GM10248 (cell line): ENCODE data around the gene FAIM2.

Experiments used
- CTCF ChIA-PET: fragments of 300-600 bp; sonication (Branson Sonifier 250); formaldehyde crosslinking; extraction: SDS; loops from one replicate; lab custom pipeline; 2021; ENCODE audit warnings: antibody characterized with exemption; lab: Yijun Ruan, JAX
- POLR2A ChIA-PET: fragments of 350-650 bp; sonication (Branson Sonifier 250); formaldehyde crosslinking; extraction: SDS; loops from one replicate; lab custom pipeline; 2020; ENCODE audit warnings: antibody characterized with exemption; lab: Yijun Ruan, JAX
- DNase-seq: peaks from one replicate; pipeline ENCODE4 v3.0.0; 2012; ENCODE audit errors: extremely low spot score
- CTCF ChIP-seq: IDR thresholded peaks from 2 replicates; pipeline ENCODE4 v1.5.1; 2012; ENCODE audit warnings: mild to moderate bottlenecking, low read depth; ENCODE audit errors: extremely low read depth, missing control alignments, control extremely low read depth

Gene FAIM2

GRCh38 chr12:49912345-49913255 is 8.9 kb upstream of the FAIM2 start:
- no peak for TF ChIP-seq CTCF
- ChIA-PET POLR2A (no interaction called here), CTCF (interaction anchor here (1.3 kb wide), 1 partner anchor 33 kb away, joined by 6 read pairs; no protein-coding TSS in a partner anchor)
- no peak for DNase-seq

- no peak for TF ChIP-seq CTCF
- DNase-seq: no peak
- ChIA-PET POLR2A (no interaction called here), CTCF (no interaction called here)
These were observed 7.5 kb upstream of the FAIM2 start for GRCh38 chr12:49911213-49911605.

GRCh38 chr12:49910331-49911212 is 6.9 kb upstream of the FAIM2 start:
- TF ChIP-seq CTCF: no peak
- POLR2A ChIA-PET: no interaction called here
- CTCF ChIA-PET: interaction anchor here (1.1 to 1.8 kb wide), 2 partner anchors 35 to 56 kb away, joined by 3 to 7 read pairs; no protein-coding TSS in a partner anchor
- DNase-seq: no peak

GRCh38 chr12:49909826-49910225 is 6.1 kb upstream of the FAIM2 start:
- ChIA-PET CTCF (interaction anchor here (1.1 to 1.8 kb wide), 2 partner anchors 36 to 57 kb away, joined by 3 to 7 read pairs; no protein-coding TSS in a partner anchor), POLR2A (no interaction called here)
- DNase-seq: no peak
- TF ChIP-seq CTCF: no peak

- no peak for DNase-seq
- POLR2A ChIA-PET: no interaction called here
- TF ChIP-seq CTCF: no peak
- CTCF ChIA-PET: interaction anchor here (1.8 kb wide), 1 partner anchor 57 kb away, joined by 7 read pairs; no protein-coding TSS in a partner anchor
These were observed 5.7 kb upstream of the FAIM2 start for GRCh38 chr12:49909356-49909755.

- ChIA-PET POLR2A (no interaction called here), CTCF (interaction anchor here (1.1 to 2.9 kb wide), 5 partner anchors 38 to 132 kb away, joined by 3 to 9 read pairs (median 4); no protein-coding TSS in a partner anchor)
- DNase-seq: no peak
- TF ChIP-seq CTCF: no peak
These were observed 3.7 kb upstream of the FAIM2 start for GRCh38 chr12:49907352-49907751.
